Caki2 (cell line): ENCODE data around the gene C3orf18. TPM values are rescaled to one million over a fixed set of nuclear protein-coding genes. Genes with fewer than 3 reads are reported as not detected.
A peak's percentile ranks its signal among the peaks of the same experiment; 100 is the strongest.

Experiments
- DNase-seq: peaks from one replicate; pipeline ENCODE4 v3.0.0-alpha.2; 2015; ENCODE audit warnings: low read depth
- in situ Hi-C: cut with HindIII; loops from 2 replicates; pipeline ENCODE4 v1.10.0; 2016; ENCODE audit warnings: low sequenced_read_pairs, low pct_unique_long_range_greater_than_20kb, mixed read lengths
- total RNA-seq: library from RNA; depleted of rRNA; stranded (reverse); fragments of >200 nt; shearing (Covaris generic); gene quantifications from 2 replicates; pipeline ENCODE4 v1.2.3, GENCODE V29; 2014; ENCODE audit warnings: low replicate concordance

C3orf18 gene
- total RNA-seq, 1 experiment from 2014 or later, result 7.1 TPM

DNA sequence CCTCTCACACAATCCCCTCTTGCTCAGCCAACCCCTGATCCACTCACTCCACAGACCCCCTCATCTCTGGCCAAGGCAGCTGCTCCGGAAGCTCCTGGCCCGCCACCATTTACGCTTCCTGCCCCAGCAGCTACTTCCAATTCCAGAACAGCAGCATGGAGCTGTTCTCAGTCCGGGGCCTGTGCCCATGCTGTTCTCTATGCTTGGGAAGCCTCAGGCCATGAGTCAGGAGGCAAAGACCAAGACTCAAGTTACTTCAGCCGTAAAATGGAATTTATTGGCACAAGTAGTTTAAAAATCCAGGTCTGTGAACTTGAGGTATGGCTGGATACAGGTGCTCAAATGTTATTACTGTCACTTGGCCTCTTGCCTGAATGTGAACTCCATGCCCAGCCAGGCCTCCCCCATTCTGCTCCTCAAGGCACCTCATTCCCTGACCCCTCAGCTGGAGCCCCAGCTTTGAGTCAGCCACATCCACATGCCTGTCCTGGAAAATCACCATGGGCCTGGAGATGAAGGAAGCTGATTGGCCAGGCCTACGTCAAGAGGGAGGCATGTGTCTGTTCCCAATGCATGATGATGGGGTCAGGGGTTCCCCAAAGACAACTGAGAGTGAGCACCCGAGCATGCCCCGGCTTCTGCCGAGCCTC, 32.7 kb downstream of the C3orf18 start:
- no peak for DNase-seq
- in situ Hi-C loops, result no loop called here

DNA sequence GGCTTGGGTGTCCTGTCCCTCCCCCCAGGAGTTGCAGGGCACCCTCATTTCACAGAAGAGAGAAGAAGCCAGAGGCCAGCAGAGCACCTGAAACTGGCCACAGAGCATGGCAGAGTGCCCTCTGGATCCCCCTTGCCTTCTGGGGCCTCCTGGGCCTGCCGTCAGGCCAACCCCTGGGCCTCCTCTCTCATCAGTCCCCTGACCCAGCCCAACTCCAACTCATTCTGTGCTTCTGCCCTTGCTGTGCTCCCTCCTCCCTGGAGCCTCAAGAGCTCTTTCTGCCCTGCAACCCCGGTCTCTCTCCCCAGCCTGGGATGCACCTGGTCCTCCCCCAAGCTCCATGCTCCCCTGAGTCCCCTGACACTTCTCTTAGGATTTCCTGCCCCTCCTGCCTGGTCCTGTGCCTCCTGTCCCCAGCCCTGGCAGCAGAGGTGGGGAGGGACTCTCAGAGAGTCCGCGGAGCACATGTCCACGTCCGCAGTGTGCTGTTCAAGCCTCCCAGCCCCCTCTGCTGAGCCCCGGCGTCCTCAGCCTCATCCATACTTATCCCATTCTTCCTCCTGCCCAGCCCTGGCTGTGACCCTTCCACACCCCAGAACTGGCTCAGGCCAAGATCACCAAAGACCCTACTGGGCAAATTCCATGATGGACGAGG, 33.6 kb downstream of the C3orf18 start:
- no peak for DNase-seq
- in situ Hi-C loops, result no loop called here

DNA sequence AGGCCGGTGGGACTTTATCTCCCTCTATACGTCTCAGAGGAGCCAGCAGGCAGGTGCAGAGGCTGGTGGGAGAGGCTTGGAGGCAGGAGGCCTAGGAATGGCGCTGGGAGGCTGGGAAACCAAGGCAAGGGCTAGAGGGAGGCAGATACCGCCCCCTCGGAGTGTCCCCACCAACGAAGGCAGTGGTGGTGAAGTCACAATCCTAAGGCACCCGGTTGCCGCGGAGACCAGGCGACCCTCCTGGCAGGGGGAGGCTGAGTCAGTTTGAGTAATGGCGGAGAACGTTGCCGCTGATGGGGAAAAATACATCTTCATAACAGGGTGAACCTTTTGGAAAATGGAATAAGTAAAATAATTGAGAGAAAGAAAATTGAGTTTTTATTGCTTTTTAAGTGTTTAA, 34.2 kb downstream of the C3orf18 start:
- in situ Hi-C loops, result no loop called here
- DNase-seq, result no peak

DNA sequence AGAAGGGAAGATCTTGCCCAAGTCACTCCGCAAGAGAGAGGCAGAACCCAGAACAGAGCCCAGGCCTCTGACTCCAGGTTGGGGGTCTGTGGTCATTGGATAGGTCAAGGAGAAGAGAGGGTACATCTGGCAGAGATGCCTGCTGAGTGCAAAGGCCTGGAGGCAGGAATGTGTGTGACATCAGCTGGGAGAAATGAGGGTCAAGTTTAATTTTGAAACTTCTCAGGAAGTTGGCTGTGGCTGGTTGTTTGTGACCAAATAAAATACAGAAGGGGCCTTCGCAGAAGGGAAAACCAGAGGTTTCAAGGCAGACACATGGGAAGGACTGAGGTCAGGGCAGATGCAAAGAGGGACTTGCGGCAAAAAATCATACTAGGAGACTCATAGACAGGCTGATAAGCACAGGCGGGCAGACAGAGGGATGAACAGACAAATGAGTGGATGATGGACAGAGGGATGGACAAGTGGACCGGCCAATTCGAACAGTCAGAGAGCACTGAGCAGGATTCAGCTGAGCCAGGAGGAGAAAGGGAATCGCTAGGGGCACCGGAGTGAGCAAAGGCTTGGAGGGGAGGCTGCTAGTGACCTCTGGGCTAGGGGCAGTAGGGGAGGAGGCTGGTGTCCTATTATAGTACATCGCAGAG, 35.4 kb downstream of the C3orf18 start:
- in situ Hi-C loops, result no loop called here
- DNase-seq, result no peak

DNA sequence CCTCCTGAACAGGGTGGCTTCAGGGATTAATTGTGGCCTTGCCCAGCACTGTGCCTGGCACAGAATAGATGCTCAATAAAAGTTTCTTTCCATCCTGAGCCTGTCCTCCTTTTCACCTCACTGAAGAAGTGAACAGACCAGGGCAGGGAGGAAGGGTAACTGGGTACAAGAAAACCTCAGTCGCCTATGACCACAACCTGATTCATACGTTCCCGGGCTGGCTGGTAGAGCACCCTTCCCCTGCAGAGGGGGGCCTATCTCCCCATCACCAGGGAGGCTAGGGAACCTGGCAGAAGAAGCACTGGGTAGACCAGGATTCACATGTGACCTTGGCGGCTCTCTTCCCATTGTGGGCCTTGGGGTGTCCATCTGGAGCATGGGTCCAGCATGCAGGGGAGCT, 36.3 kb downstream of the C3orf18 start:
- in situ Hi-C loops, result no loop called here
- DNase-seq, result no peak

DNA sequence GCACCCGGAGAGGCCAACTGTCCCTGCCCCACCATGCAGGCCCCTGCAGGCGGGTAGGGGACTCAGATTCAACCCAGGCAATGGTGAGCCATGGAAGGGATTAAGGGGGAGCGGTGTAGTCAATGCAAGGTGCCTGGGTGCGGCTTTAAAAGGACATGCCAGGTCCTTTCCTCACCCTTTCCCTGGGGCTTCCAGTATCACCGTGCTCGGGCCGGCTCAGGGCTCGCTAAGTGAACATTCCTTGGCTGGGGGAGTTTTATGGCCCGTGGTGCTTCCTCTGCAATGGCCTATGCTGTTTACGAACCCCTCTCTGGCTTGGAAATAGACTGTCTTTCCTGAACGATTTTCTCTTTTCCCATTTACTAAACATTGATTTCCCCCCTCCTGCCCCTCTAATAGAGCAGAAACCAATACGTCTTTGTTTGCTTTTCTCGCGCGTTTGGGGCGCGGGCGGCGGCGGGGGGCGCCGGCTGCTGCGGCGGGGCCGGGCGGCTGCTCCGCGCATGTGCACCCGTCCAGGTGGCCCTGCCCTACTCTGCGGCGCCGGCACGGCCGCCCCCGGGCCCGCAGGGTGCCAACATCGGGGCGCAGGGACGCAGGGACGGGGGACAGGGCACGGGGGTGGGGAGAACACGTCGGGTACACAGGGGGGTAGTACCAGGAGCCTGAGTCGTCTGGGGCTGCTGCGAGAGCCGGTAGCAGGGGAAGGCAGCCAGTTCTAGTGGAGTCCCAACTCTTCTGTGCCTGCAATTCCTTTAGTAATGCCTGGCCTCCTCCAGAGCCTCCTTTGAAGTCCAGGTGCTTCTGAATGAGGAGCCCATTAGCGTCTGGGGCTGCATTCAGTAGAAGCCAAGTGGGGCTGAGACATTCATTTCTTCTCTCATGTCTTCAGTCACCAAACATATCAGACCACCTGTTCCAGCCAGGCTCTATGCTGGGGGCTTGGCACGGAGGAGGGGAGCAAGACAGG, 37.3 kb downstream of the C3orf18 start:
- in situ Hi-C loops, result no loop called here
- no peak for DNase-seq

DNA sequence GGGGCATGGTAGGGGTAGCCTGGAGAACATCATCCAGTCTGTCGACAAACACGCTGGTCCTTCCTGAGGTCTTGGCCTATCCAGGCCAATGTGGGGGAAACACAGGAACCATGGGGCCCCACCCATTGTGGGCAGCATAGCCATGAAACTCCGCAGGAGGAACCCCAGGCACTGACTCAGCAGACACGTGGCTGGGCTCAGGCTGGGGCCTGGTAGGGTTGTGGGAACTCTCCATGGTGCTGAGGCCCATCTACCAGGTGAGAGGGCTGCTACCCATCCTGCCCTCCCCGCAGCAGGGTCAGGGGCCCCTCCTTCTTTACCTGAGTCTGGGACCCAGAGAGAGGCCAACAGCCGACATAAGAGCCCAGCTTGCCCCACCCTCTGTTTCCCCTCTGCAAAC, 41.6 kb downstream of the C3orf18 start:
- DNase-seq, result peak; percentile 66
- in situ Hi-C loops, result no loop called here

DNA sequence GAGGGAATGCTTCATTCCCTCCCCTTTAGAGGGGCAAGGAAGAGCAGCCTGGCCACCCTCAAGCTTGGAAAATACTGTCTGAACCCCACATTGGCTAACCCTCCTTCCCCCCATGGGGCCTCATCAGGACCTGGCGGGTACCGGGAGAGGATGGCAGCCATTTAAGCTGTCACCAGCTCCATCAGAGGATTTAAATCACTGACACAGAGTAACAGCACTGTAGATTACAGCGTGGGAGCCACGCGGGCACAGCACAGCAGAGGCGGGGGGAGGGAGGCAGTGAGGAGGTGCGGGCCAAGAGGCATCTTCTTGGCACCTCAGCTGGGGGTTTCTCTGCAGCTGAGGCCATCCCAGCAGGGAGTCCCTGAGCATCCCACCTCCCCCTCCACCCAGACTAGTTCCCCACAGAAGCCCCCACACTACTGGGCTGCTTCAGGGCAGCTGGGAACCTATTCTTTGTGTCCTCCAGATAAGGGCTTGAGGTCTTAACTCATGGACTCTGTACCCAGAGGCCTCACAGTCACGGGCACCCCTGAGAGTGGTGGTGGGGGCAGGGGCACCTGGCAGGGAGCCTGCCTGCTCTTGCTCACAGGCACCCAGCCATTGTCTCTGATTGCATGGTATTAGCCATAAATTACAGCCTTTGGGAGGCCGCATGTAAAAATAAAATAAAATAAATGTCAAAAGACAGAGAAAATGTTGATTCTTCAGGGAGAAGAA, 42.2 kb downstream of the C3orf18 start:
- in situ Hi-C loops, result no loop called here
- no peak for DNase-seq

DNA sequence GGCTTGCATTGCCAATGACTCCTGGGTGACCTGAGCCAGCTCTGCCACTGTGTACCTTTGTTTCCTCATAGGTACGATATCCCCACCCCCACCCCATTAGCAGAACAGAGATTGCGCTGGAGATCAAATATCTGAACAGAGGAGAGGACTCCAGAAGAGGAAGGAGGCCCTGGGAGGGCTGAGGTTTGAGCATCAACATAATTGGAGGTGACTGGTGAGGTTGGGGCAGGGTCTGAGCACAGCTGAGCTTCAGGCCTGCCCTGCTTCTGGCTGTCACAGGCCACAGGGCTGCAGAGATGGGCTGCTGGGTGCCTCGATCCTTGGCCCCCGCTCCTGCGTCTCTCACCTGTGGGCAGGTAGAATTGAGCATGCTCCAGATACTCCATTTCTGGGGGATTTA, 42.8 kb downstream of the C3orf18 start:
- in situ Hi-C loops, result no loop called here
- DNase-seq, result no peak

DNA sequence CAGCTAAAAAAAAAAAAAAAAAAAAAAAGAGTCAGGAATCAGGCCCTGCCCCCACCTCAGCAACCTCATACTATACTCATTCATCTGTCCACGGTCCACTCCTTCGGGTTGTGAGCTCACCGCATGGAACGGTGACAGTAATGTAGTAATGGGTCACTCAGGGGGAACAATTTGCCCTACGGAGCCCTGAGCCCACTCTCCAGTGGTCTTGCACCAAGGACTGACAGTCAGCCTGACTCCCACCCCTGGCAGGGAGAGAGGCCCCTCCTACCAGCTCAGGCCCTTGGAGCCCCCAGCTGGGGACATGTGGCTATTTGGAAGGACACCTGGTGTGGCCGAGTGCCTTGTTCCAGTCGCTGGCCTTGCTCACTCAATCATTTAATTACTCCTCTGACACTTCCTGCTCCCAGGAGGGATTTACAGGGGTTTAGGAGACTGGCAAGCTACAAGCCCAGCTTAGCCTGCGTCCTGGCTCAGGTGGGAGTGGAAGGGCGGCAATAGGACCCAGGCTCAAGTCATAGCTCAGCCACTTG, 44.2 kb downstream of the C3orf18 start:
- peak; percentile 71 for DNase-seq
- in situ Hi-C loops, result no loop called here

DNA sequence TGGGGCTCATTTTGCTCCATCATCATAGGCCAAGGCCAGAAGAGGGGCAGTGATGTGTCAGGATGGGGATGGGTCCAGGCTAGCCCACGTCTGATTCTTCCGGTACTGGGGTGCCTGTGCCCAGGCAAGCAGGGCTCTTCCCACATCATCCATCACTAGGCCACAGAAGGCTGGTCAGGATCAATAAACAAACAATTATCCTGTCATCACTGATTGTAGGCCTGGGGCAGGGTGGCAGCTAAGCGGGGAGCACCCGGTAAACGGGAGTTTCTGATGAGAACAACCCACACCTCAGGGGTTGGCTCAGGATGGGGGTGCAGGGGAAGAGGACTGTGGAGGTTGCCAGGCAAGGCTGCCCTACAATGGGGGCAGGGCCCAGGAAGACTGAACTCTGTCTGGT, 46.0 kb downstream of the C3orf18 start:
- DNase-seq, result no peak
- in situ Hi-C loops, result no loop called here

DNA sequence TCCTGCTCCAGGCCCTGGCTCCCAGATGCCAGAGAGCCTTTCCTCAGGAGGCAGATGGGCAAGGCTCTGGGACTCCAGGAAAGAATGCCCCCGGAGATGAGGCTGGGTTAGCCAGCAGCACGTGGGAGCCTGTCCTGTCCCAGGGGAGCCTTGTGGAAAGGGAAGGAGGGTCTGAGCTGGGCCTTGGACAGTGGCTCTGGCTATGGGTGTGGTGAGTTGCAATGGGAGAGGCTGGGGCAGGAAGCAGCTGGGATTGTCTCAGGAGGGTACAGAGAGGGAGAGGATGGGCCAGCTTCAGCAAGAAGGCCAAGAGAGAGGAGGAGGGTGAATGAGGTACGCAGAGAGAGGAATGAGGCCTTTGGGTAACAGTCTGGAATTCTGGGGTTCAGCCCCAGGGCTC, 46.7 kb downstream of the C3orf18 start:
- in situ Hi-C loops, result no loop called here
- no peak for DNase-seq

DNA sequence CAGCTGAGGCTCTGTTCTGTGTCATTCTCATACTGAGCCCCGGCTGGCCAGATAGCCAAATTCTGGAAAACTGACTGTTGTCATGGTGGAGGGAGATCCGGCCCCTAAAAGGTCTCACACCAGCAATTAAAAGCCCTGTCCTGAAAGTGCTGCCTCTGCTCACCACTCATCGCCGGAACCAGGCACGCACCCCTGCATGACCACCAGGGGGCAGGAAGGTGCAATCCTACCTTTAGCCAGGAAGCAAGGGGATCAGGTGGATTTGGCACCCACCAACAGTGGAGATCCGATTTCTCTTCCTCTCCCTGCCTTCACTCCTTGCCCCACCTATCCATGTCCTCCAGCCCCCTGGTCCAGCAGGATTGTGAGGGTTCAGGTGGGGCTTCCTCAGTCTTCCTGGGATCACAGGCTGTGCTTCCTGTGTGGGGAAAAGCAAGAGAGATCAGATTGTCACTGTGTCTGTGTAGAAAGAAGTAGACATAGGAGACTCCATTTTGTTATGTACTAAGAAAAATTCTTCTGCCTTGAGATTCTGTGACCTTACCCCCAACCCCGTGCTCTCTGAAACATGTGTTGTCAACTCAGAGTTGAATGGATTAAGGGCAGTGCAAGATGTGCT, 48.0 kb downstream of the C3orf18 start:
- DNase-seq, result peak; percentile 30
- in situ Hi-C loops, result no loop called here

DNA sequence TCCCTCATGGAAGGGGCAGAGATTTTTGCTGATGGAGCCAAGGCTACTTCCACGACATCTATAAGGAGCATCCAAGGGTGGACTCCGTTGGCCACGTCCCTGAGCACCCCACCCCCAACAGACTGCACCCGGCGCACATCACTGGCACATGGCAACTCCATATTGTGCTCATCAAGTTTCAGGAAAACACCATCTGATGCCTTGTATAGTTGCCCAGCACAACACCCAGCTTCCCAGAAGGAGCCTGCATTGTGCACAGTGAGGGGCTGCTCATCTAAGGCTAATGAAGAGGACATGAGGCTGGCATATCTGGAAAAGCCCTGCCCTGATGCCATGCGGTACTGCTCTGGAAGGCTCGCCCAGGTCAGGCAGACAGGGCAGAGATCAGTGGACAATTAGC, 49.1 kb downstream of the C3orf18 start:
- in situ Hi-C loops, result no loop called here
- no peak for DNase-seq

DNA sequence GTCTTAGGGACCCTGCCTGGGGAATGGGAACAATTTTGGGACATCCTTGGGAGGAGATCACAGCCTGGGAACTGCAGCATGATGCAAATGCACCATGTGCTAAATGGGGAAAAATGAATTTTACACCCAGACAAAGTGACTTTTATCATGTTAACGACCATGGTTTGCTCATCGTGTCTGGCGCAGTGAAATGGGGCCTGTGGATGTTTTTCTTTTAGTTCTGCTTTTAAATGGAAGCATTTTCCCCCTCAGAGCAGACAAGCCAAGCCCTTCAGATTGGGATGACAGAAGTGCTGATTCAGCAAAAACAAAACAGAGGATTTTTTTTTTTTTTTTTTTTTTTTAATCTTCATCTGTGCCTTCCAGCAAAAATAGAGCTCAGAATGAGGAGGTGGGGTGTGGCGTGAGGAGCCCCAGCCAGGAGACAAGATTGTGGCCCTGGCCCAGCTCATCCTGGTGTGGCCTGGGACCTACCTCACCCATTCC, 49.8 kb downstream of the C3orf18 start:
- DNase-seq, result no peak
- in situ Hi-C loops, result no loop called here

DNA sequence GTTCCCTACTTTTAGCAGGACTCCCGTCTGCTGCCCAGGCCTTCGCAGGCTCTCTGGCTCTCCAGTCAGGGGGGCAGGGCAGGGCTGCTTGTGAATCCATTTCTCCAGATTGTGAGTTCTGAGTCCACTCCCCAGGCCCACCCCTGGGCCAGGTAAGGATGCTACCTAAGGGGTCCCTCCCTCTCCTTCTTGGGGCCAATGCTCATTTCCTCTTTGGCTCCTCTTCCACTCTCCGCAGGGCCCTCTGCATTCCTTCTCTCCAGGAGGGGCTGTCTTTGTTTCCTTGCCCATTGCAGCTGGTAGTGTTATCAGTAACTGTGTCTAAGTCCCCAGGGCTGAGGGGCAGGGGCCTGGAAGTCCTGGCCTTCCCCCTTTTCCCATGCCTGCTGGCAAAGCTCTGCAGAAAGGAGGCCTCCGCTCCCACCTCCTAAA, 51.1 kb downstream of the C3orf18 start:
- in situ Hi-C loops, result no loop called here
- no peak for DNase-seq
